Bronchial epithelial cell (primary cell): ENCODE data around the gene S1PR2. TPM values are rescaled to one million over a fixed set of nuclear protein-coding genes. Genes with fewer than 3 reads are reported as not detected.

Experiments
- DNase-seq: peaks from one replicate; pipeline ENCODE4 v3.0.0-alpha.2; 2010; ENCODE audit warnings: low read depth
- FAIRE-seq: peaks from 2 replicates; lab custom pipeline; 2011; peaks lifted over from hg19 to GRCh38; lab: Jason Lieb, UNC
- H3K27me3 ChIP-seq: 2 replicates; pipeline ENCODE4 v1.5.1; 2011; ENCODE audit warnings: low read length; ENCODE audit not compliant: control insufficient read depth, insufficient read depth
- H3K36me3 ChIP-seq: 2 replicates; pipeline ENCODE4 v1.5.1; 2011; ENCODE audit warnings: low read length; ENCODE audit not compliant: control insufficient read depth, insufficient read depth
- H3K4me3 ChIP-seq: 2 replicates; pipeline ENCODE4 v1.5.1; 2011; ENCODE audit warnings: mild to moderate bottlenecking, low read depth, low read length, control low read depth
- total RNA-seq: library from RNA; depleted of rRNA; stranded (reverse); fragments of >200 nt; gene quantifications from 2 replicates; pipeline ENCODE4 v1.2.1, GENCODE V29; 2014
- TF ChIP-seq, protein P1 (sequence below): IDR thresholded peaks from 2 replicates; pipeline ENCODE4 v1.5.1; 2011; ENCODE audit warnings: mild to moderate bottlenecking, moderate library complexity, low read length, control low read depth, inconsistent platforms; ENCODE audit not compliant: insufficient read depth, severe bottlenecking

The S1PR2 gene
- total RNA-seq, 1 donor from 2014 or later, result 1.3 TPM

DNA sequence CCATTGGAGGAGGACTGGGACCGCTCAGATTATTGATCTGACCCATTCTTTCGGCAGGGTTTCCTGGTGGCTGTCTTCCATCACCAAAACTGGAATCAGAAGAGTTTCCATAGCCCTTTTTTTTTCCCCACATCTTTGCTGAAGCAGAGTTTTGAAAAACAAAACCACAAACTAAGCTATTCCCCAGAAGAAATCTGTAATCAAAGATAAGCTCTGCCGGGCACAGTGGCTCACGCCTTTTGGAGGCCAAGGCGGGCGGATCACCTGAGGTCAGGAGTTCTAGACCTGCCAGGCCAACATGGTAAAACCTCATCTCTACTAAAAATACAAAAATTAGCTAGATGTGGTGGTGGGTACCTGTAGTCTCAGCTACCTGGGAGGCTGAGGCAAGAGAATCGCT, 35.6 kb upstream of the S1PR2 start:
- Histone ChIP-seq H3K27me3 (no peaks in the 10 kb centered on the region), H3K36me3 (no peaks in the 10 kb centered on the region), H3K4me3 (no peak overlapping the region)
- FAIRE-seq (no peak), DNase-seq (no peak)
- TF ChIP-seq, protein P1, sequence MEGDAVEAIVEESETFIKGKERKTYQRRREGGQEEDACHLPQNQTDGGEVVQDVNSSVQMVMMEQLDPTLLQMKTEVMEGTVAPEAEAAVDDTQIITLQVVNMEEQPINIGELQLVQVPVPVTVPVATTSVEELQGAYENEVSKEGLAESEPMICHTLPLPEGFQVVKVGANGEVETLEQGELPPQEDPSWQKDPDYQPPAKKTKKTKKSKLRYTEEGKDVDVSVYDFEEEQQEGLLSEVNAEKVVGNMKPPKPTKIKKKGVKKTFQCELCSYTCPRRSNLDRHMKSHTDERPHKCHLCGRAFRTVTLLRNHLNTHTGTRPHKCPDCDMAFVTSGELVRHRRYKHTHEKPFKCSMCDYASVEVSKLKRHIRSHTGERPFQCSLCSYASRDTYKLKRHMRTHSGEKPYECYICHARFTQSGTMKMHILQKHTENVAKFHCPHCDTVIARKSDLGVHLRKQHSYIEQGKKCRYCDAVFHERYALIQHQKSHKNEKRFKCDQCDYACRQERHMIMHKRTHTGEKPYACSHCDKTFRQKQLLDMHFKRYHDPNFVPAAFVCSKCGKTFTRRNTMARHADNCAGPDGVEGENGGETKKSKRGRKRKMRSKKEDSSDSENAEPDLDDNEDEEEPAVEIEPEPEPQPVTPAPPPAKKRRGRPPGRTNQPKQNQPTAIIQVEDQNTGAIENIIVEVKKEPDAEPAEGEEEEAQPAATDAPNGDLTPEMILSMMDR, result no peak

DNA sequence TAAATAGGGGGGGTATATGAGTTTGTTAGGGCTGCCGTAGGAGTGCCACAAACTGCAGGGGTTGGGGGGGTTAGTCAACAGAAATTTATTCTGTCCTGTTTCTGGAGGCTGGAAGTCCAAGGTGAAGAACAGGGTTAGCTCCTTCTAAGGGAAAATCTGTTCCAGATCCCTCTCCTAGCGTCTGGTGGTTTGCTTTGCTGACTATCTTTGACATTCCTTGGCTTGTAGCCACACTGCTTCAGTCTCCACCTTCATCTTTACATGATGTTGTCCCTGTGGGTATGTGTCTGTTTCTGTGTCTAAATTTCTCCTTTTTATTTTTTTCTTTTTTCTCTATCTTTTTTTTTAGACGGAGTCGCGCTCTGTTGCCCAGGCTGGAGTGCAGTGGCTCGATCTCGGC, 31.6 kb upstream of the S1PR2 start:
- no peak overlapping the region for H3K4me3 ChIP-seq
- peaks cover 9% of the 10 kb centered on the region for H3K36me3 ChIP-seq
- TF ChIP-seq, protein P1, result no peak
- H3K27me3 ChIP-seq, result no peaks in the 10 kb centered on the region
- DNase-seq (no peak), FAIRE-seq (no peak)

DNA sequence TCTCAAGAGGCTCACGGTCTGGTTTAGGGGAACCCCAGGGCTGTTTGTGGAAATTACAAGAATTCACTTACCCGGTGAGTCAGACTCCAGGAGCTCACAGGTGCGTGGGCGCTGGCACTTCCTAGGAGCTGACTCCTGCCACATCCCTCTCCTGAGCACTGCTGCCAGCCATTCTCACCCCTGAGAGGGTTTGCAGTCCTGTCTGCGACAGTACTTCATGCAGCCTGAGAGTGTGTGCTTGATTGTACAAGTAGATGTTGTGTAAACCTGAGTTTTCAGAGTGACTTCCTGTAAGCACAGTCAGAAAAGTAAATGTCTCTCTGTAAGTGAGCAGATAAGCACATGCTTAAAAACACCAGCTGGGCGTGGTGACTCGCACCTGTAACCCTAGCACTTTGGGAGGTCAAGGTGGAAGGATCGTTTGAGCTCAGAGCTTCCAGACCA, 29.0 kb upstream of the S1PR2 start:
- DNase-seq, result peak; percentile 95
- TF ChIP-seq, protein P1, result no peak
- Histone ChIP-seq H3K4me3 (no peak overlapping the region), H3K36me3 (peaks cover 18% of the 10 kb centered on the region), H3K27me3 (no peaks in the 10 kb centered on the region)
- peak; percentile 7 for FAIRE-seq

DNA sequence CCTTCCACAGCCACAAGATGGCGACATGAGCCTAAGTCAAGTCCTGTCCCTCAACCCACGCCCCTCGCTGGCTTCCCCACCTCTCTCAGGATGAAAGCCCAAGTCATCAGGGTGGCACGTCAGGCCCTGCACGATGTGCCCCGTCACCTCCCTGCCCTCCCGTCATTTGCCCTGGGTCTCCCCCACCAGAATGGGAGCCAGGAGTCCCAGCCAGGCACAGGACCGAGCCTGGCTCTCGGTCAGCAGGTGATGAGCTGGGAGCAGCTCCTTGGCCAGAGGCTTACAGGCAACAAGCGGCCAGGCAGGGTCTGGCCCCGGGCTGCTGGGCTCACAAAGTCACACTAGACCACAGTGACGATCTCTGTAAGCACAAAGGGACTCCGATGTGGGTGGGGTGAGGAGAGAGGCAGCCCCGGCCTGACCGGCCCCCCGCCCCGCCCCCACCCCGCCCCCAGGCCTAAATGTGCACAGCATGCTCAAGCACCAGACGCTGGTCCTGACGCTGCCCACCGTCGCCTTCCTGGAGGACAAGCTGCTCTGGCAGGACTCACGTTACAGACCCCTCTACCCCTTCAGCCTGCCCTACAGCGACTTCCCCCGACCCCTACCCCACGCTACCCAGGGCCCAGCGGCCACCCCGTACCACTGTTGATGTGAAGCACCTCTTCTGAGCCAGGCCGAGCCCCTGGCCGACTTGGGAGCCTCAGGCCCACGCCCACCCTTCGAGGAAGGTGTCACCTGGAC, 28.2 kb upstream of the S1PR2 start:
- H3K4me3 ChIP-seq, result no peak overlapping the region
- TF ChIP-seq, protein P1, result peak; percentile 88
- FAIRE-seq (no peak), DNase-seq (peak; percentile 88)
- H3K27me3 ChIP-seq, result no peaks in the 10 kb centered on the region
- H3K36me3 ChIP-seq, result peaks cover 23% of the 10 kb centered on the region

DNA sequence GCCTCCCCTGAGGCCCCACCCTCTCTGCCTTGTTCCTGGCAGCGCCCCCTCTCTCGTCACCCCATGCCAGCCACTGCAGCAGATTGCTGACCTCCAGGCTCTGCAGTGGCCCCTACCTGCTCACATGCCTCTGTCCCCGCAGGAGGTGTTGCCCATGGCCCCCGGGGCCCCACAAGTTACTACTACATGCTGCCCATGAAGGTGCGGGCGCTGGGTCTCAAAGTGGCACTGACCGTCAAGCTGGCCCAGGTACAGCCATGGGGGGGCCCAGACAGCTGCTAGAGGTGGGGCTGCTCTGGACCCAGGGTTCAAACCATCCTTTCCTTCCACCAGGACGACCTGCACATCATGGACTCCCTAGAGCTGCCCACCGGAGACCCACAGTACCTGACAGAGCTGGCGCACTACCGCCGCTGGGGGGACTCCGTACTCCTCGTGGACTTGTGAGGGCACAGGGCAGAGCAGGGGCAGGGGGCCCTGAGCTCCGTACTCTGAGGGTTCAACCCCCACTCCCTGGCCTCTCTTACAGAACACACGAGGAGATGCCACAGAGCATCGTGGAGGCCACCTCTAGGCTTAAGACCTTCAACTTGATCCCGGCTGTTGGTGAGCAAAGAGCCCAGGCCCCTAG, 27.1 kb upstream of the S1PR2 start:
- TF ChIP-seq, protein P1, result no peak
- Histone ChIP-seq H3K27me3 (no peaks in the 10 kb centered on the region), H3K36me3 (peaks cover 26% of the 10 kb centered on the region), H3K4me3 (no peak overlapping the region)
- DNase-seq, result no peak
- FAIRE-seq, result no peak
